H1 (cell line): ENCODE results near the gene CTXN3.

Source experiments
- CREB1 ChIP-seq: IDR thresholded peaks from 2 replicates; pipeline ENCODE4 v1.6.1; 2012; ENCODE audit warnings: inconsistent platforms
- EZH2 ChIP-seq: fragments of 200-600 bp; sonication (generic); IDR thresholded peaks from 2 replicates; pipeline ENCODE4 v1.7.1; 2012; ENCODE audit warnings: low read depth, mild to moderate bottlenecking, moderate library complexity, low read length, inconsistent platforms; ENCODE audit not compliant: severe bottlenecking
- POLR2A ChIP-seq, 2 experiments: IDR thresholded peaks; 1 replicate in 1 of 2; 2 replicates in 1 of 2; pipeline ENCODE4 v1.6.1; 2011; ENCODE audit warnings: low read depth in 2 of 2, low read length in 2 of 2, mild to moderate bottlenecking in 2 of 2; ENCODE audit errors: control extremely low read depth in 1 of 2
- RFX5 ChIP-seq: IDR thresholded peaks from 2 replicates; pipeline ENCODE4 v1.6.1; 2011; ENCODE audit warnings: low read depth, low read length, improper control_type of control experiment, borderline replicate concordance
- SIRT6 ChIP-seq: IDR thresholded peaks from one replicate; pipeline ENCODE4 v1.7.1; 2012; ENCODE audit warnings: low read length, inconsistent platforms
- SP1 ChIP-seq: IDR thresholded peaks from 2 replicates; pipeline ENCODE4 v1.6.1; 2011; ENCODE audit warnings: low read depth, low read length
- TF ChIP-seq, protein P1 (sequence below), 3 experiments: IDR thresholded peaks; 1 replicate in 2 of 3; 2 replicates in 1 of 3; pipeline versions ENCODE4 v1.5.1 to v1.6.1; 2011; ENCODE audit warnings: low read length in 3 of 3, mild to moderate bottlenecking in 3 of 3, inconsistent platforms in 2 of 3, low read depth in 1 of 3, moderate library complexity in 1 of 3; ENCODE audit not compliant: insufficient read depth in 1 of 3; ENCODE audit errors: control extremely low read depth in 1 of 3

DNA sequence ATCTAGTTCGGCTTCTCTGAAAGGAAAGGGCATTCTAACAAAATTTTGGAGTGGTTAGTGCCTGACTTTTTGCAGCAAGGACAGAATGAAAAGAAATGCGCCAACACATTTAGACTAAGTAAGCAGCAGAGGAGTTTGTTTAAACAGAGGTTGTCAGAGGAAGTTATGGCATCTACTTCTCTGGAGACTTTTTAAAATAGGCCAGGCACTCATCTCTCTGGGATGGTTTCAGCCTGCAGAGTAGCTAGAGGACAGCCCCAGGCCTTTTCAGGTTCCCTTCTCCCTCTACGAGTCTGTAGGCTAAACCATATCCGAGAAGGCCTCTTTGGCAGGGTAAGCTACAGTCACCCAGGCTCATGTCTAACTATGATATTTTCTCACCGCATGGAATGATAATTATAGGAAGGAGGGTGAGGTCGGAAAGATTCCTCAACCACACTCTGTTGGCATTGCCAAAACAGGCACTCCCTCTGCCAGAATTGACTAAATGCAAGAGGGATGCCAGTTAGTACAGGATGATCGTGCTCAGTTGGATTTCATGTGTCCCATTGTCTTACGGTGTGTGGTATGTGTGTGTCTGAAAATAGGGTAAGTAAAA is 1.4 kb upstream of the CTXN3 start:
- TF ChIP-seq, protein P1, sequence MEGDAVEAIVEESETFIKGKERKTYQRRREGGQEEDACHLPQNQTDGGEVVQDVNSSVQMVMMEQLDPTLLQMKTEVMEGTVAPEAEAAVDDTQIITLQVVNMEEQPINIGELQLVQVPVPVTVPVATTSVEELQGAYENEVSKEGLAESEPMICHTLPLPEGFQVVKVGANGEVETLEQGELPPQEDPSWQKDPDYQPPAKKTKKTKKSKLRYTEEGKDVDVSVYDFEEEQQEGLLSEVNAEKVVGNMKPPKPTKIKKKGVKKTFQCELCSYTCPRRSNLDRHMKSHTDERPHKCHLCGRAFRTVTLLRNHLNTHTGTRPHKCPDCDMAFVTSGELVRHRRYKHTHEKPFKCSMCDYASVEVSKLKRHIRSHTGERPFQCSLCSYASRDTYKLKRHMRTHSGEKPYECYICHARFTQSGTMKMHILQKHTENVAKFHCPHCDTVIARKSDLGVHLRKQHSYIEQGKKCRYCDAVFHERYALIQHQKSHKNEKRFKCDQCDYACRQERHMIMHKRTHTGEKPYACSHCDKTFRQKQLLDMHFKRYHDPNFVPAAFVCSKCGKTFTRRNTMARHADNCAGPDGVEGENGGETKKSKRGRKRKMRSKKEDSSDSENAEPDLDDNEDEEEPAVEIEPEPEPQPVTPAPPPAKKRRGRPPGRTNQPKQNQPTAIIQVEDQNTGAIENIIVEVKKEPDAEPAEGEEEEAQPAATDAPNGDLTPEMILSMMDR (IDR thresholded peaks at IDR 0.05; ENCODE audit: control extremely low read depth in 1 of 3, insufficient read depth in 1 of 3, low read depth in 1 of 3, low read length in 3 of 3): no peak
- TF ChIP-seq EZH2: no peak
- TF ChIP-seq CREB1: no peak
- TF ChIP-seq SP1: no peak
- TF ChIP-seq POLR2A (IDR thresholded peaks at IDR 0.05; ENCODE audit: control extremely low read depth in 1 of 2, low read depth in 2 of 2, low read length in 2 of 2): no peak
- TF ChIP-seq RFX5: no peak
- no peak for TF ChIP-seq SIRT6
